GM13976 (cell line): ENCODE data around the gene RARB.

ENCODE experiments used
- DNase-seq: peaks from one replicate; pipeline ENCODE4 v3.0.0; 2012; ENCODE audit warnings: low spot score
- in situ Hi-C: fragments of 300-500 bp; cut with MboI; formaldehyde crosslinking; loops from one replicate; pipeline ENCODE4 v1.12.0; 2022; ENCODE audit warnings: low sequenced_read_pairs, mixed read lengths, inconsistent platforms; ENCODE audit not compliant: unreplicated experiment
- TF ChIP-seq, protein P1 (sequence below): IDR thresholded peaks from 2 replicates; pipeline ENCODE4 v1.5.1; 2012; ENCODE audit warnings: borderline replicate concordance, mild to moderate bottlenecking; ENCODE audit not compliant: insufficient read depth; ENCODE audit errors: extremely low read depth, missing control alignments, control extremely low read depth

Gene RARB

DNA sequence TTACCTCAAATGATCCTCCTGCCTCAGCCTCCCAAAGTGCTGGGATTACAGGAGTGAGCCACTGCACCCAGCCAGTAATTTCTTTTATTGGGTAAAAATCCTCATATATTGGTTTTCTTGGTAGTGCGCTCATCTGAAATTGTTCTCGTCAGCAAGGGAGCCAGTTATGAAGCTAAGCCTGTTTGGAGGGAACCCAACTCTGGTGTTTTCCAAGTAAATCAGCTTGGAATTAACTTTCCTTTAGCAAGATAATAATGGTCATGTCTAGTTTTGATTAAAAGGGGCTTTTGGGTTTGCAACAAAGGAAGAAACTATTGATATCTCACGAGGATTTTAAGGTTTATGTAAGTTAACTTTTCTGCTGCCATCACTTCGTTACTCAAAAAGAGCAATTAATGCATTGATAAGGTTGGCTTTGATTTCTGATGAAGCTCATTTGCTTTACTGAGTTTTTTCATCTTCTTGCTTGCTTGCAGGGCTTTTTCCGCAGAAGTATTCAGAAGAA is 72.7 kb downstream of the RARB start:
- no peak for DNase-seq
- TF ChIP-seq, protein P1, sequence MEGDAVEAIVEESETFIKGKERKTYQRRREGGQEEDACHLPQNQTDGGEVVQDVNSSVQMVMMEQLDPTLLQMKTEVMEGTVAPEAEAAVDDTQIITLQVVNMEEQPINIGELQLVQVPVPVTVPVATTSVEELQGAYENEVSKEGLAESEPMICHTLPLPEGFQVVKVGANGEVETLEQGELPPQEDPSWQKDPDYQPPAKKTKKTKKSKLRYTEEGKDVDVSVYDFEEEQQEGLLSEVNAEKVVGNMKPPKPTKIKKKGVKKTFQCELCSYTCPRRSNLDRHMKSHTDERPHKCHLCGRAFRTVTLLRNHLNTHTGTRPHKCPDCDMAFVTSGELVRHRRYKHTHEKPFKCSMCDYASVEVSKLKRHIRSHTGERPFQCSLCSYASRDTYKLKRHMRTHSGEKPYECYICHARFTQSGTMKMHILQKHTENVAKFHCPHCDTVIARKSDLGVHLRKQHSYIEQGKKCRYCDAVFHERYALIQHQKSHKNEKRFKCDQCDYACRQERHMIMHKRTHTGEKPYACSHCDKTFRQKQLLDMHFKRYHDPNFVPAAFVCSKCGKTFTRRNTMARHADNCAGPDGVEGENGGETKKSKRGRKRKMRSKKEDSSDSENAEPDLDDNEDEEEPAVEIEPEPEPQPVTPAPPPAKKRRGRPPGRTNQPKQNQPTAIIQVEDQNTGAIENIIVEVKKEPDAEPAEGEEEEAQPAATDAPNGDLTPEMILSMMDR = no peak
- in situ Hi-C loops = no loop called here

DNA sequence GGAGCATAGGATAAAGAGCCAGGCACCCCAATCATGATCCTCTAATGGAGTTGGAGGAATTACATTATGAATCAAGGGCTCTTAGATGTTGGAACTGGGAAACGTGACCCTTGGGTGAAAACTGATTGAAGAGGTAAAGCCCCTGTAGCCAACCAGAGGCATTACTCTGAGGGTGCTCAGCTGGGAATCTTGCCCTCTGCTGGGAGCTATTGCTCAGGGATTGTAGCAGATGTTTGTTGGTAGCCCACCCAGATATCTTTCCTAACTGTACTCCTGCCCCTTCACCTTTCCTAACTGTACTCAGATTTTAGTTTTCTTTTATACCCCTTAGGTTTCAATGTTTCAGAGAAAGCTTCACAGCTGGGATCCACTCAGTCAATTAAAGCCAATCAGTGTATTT is 74.2 kb downstream of the RARB start:
- in situ Hi-C loops = no loop called here
- TF ChIP-seq, protein P1 = no peak
- DNase-seq = no peak

DNA sequence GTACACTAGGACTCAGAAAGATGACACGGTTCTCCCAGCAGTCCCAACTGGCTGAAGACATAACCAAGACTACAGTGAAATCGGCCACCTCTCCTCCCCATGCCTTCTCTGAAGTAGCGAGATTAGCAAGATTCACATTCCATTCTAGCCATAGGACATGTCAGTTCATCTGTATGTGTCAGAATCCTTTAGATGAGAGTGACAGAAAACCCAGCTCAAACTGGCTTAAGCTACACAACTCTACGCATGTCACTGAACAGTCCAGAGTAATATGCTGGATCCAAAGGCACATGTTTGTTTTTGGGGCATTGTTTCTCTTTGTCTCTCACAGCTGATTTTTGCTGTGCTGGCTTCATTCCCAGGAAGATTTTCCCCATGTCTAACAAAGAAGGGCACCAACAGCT is 75.8 kb downstream of the RARB start:
- in situ Hi-C loops = no loop called here
- no peak for DNase-seq
- TF ChIP-seq, protein P1 = no peak

DNA sequence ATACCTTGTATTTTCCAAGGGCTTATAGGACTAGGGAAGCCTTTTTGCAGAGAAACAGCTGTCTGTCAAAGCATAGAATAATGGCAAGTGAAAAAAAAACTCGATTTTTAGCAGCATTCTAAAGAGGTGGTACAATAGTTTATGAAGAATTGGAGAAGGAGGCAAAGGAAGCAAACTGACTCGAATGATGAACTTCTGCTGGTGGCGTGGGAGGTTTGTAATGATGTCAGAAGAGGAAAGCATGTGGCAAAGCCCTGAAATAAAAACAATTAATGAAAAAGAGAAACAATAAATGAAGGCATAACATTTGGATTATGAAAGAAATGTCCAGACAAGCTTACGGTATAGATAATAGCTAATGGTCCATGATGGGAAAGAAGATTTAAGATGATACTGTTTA is 77.5 kb downstream of the RARB start:
- in situ Hi-C loops = no loop called here
- no peak for DNase-seq
- TF ChIP-seq, protein P1 = no peak

GRCh38 chr3:25507811-25508210 is 79.7 kb downstream of the RARB start:
- in situ Hi-C loops = no loop called here
- TF ChIP-seq, protein P1 = no peak
- no peak for DNase-seq

DNA sequence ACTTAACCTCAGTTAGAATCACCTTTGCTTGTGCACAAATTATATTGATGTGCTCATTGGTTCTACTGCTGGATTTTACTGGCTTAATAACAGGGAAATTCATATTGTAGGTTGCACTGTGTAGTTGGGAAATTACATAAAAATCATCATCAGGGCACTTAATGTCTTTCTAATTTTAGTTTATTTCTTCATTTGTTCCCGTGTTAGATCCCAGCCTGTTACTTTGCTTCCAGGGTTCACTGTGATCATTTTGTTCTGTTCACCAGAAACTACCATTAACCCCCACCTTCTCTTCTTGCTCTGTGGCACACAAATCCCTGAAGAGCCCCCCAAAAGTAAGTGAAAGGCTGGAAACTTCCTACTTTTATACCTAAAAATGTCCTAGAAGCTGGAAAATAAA is 80.4 kb downstream of the RARB start:
- TF ChIP-seq, protein P1 = no peak
- no peak for DNase-seq
- in situ Hi-C loops = no loop called here

DNA sequence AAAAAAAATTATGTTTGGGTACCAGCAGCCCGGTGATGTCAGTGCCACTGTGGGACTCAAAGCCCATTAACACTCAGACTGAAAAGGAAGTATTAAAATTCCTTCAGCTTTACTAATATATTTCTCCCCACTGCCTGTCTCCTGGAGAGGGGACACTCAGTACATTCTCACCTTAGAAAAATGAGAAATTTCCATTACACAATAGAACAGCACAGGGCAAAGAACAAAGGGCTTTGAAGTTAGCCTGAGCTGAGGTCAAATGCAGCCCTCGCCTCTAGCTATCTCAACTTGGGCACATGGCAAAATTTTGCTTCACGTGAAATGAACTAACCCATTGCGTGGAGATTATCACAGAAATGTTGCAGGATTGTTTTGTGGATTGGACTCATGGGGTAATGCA is 80.8 kb downstream of the RARB start:
- in situ Hi-C loops = no loop called here
- DNase-seq = no peak
- TF ChIP-seq, protein P1 = no peak
